GM12878 (cell line): Measurements from ENCODE around the gene TMEM114. TPM values are rescaled to one million over a fixed set of nuclear protein-coding genes. Genes with fewer than 3 reads are reported as not detected.

ENCODE experiments used
- ATAC-seq: fragments of 200-7000 bp; cut with Tn5 transposase; 3 replicates; pipeline ENCODE4 v1.9.1; 2020; ENCODE audit warnings: mild to moderate bottlenecking, moderate library complexity
- BruUV-seq: library from RNA; stranded (reverse); fragments of 400-500 nt; replicated peaks from 2 replicates; lab custom pipeline; 2021; lab: Mats Ljungman, UMichigan
- CTCF ChIA-PET: fragments of 300-600 bp; sonication (Branson Sonifier 250); formaldehyde crosslinking; extraction: SDS; loops from one replicate; lab custom pipeline; 2021; ENCODE audit warnings: inconsistent platforms; lab: Yijun Ruan, JAX
- POLR2A ChIA-PET: fragments of 350-600 bp; formaldehyde crosslinking; extraction: SDS; loops from one replicate; lab custom pipeline; 2021; ENCODE audit warnings: inconsistent platforms; lab: Charles Lee
- RAD21 ChIA-PET: fragments of 300-600 bp; sonication (Branson Sonifier 250); formaldehyde crosslinking; loops from one replicate; lab custom pipeline; 2023; ENCODE audit warnings: antibody characterized with exemption; ENCODE audit not compliant: unreplicated experiment; lab: Charles Lee
- SMC1A ChIA-PET: fragments of 300-600 bp; sonication (Branson Sonifier 250); formaldehyde crosslinking; loops from one replicate; lab custom pipeline; 2023; ENCODE audit not compliant: unreplicated experiment, uncharacterized antibody; lab: Charles Lee
- DNase-seq: peaks from one replicate; pipeline ENCODE4 v3.0.0-alpha.2; 2011; ENCODE audit warnings: low read depth, low spot score
- FAIRE-seq: peaks from 3 replicates; lab custom pipeline; 2011; peaks lifted over from hg19 to GRCh38; lab: Jason Lieb, UNC
- H2AFZ ChIP-seq: 2 replicates; pipeline ENCODE4 v1.6.0; 2011; ENCODE audit warnings: low read depth, low read length, control low read depth; ENCODE audit not compliant: control insufficient read depth
- H3K27ac ChIP-seq: 2 replicates; pipeline ENCODE4 v1.5.1; 2011; ENCODE audit warnings: control low read depth; ENCODE audit not compliant: control insufficient read depth, insufficient read depth
- H3K27me3 ChIP-seq, 2 experiments: replicated peaks in 1 of 2; 2 replicates each; pipeline versions ENCODE4 v1.6.0 to v1.6.1; 2011; ENCODE audit warnings: low read length in 1 of 2; ENCODE audit not compliant: control insufficient read depth in 2 of 2, insufficient read depth in 2 of 2
- H3K36me3 ChIP-seq, 2 experiments: 2 replicates each; pipeline ENCODE4 v1.5.1; 2011; ENCODE audit warnings: low read length in 1 of 2; ENCODE audit not compliant: control insufficient read depth in 2 of 2, insufficient read depth in 2 of 2
- H3K4me1 ChIP-seq: 2 replicates; pipeline ENCODE4 v1.6.1; 2011; ENCODE audit warnings: mild to moderate bottlenecking, low read length, moderate library complexity, mixed read lengths; ENCODE audit not compliant: control insufficient read depth, insufficient read depth
- H3K4me2 ChIP-seq: 2 replicates; pipeline ENCODE4 v1.6.0; 2011; ENCODE audit warnings: control low read depth; ENCODE audit not compliant: control insufficient read depth, insufficient read depth
- H3K4me3 ChIP-seq: fragments of 200-600 bp; sonication (generic); 2 replicates; pipeline ENCODE4 v1.5.1; 2016
- H3K79me2 ChIP-seq: 2 replicates; pipeline ENCODE4 v1.6.0; 2011; ENCODE audit warnings: low read length; ENCODE audit not compliant: control insufficient read depth, insufficient read depth
- H3K9ac ChIP-seq: 2 replicates; pipeline ENCODE4 v1.8.0; 2011; ENCODE audit warnings: low read length, control low read depth, mixed read lengths; ENCODE audit not compliant: control insufficient read depth, insufficient read depth
- H3K9me3 ChIP-seq: replicated peaks from 3 replicates; pipeline ENCODE4 v1.5.1; 2011; ENCODE audit warnings: mild to moderate bottlenecking, low read length; ENCODE audit not compliant: control insufficient read depth, insufficient read depth
- H4K20me1 ChIP-seq: 2 replicates; pipeline ENCODE4 v1.6.0; 2011; ENCODE audit not compliant: control insufficient read depth, insufficient read depth
- ASH2L ChIP-seq: fragments of 300-600, 200-600 bp; sonication (generic); IDR thresholded peaks from 2 replicates; pipeline ENCODE4 v1.6.1; 2017; ENCODE audit warnings: low read depth, mild to moderate bottlenecking, borderline replicate concordance
- ATF3 ChIP-seq: IDR thresholded peaks from 2 replicates; pipeline ENCODE4 v1.6.1; 2011; ENCODE audit warnings: low read depth, mild to moderate bottlenecking, low read length, moderate library complexity, borderline replicate concordance; ENCODE audit errors: extremely low read depth
- BACH1 ChIP-seq: fragments of 450-650 bp; IDR thresholded peaks from 2 replicates; pipeline ENCODE4 v1.6.1; 2017; ENCODE audit warnings: mild to moderate bottlenecking, borderline replicate concordance
- ESRRA ChIP-seq: IDR thresholded peaks from 2 replicates; pipeline ENCODE4 v1.6.1; 2012; ENCODE audit warnings: mild to moderate bottlenecking, low read length, improper control_type of control experiment
- FOXM1 ChIP-seq: IDR thresholded peaks from 2 replicates; pipeline ENCODE4 v1.6.1; 2012; ENCODE audit warnings: low read depth, mild to moderate bottlenecking, inconsistent platforms, low read length, moderate library complexity
- GABPA ChIP-seq: IDR thresholded peaks from 2 replicates; pipeline ENCODE4 v1.6.1; 2014; ENCODE audit warnings: antibody characterized with exemption, low read depth, mild to moderate bottlenecking, inconsistent platforms
- IKZF2 ChIP-seq, 2 experiments: fragments of 450-650 bp; IDR thresholded peaks; 2 replicates each; pipeline ENCODE4 v1.6.1; 2017; ENCODE audit warnings: mild to moderate bottlenecking in 2 of 2, moderate library complexity in 2 of 2
- KLF5 ChIP-seq: fragments of 450-650 bp; IDR thresholded peaks from 2 replicates; pipeline ENCODE4 v1.6.1; 2014; ENCODE audit warnings: mild to moderate bottlenecking; ENCODE audit not compliant: partially characterized antibody
- LARP7 ChIP-seq: fragments of 450-650 bp; IDR thresholded peaks from 2 replicates; pipeline ENCODE4 v1.6.1; 2017; ENCODE audit warnings: mild to moderate bottlenecking
- NFIC ChIP-seq: IDR thresholded peaks from 2 replicates; pipeline ENCODE4 v1.6.1; 2012; ENCODE audit warnings: low read depth, mild to moderate bottlenecking, inconsistent platforms, low read length, moderate library complexity
- POLR2A ChIP-seq: IDR thresholded peaks from 2 replicates; pipeline ENCODE4 v1.6.1; 2011; ENCODE audit warnings: low read depth, mild to moderate bottlenecking, low read length
- SMAD5 ChIP-seq: IDR thresholded peaks from 2 replicates; pipeline ENCODE4 v1.6.1; 2016; ENCODE audit warnings: antibody characterized with exemption, low read depth
- SRF ChIP-seq, 2 experiments: IDR thresholded peaks; 2 replicates each; pipeline ENCODE4 v1.6.1; 2011; ENCODE audit warnings: low read depth in 2 of 2, low read length in 2 of 2, mild to moderate bottlenecking in 1 of 2, moderate library complexity in 1 of 2
- ZNF592 ChIP-seq: fragments of 450-650 bp; IDR thresholded peaks from 2 replicates; pipeline ENCODE4 v1.6.1; 2017; ENCODE audit warnings: mild to moderate bottlenecking, moderate library complexity
- ZNF687 ChIP-seq: fragments of 450-650 bp; IDR thresholded peaks from 2 replicates; pipeline ENCODE4 v1.6.1; 2017; ENCODE audit warnings: mild to moderate bottlenecking, moderate library complexity
- WGBS: methylation state at CpG from one replicate; pipeline ENCODE4 v1.1.6; 2016; ENCODE audit warnings: low lambda C conversion rate; ENCODE audit not compliant: insufficient replicate concordance, insufficient coverage; ENCODE audit errors: missing lambda C conversion rate; 5-methylcytosine and 5-hydroxymethylcytosine counted together
- in situ Hi-C: fragments of 300-500 bp; cut with MboI; formaldehyde crosslinking; loops from 9 replicates; pipeline ENCODE4 v1.14.3; 2018; ENCODE audit warnings: mixed read lengths
- intact Hi-C: fragments of 100-400 bp; cut with micrococcal nuclease; formaldehyde crosslinking; loops from one replicate; pipeline ENCODE4 v1.14.2; 2022; ENCODE audit not compliant: unreplicated experiment
- polyA plus RNA-seq, 11 experiments: library from polyadenylated mRNA; depleted of rRNA in 4 of 11; unstranded in 6 of 11; stranded (reverse) in 5 of 11; fragments of >200 nt; fragmentation: Nextera tagmentation in 4 of 11; fragmentation: Illumina TruSeq in 1 of 11; extraction: Ambion mirVana in 4 of 11; extraction: Trizol in 1 of 11; gene quantifications; 1 replicate in 1 of 11; 2 replicates in 10 of 11; pipeline versions ENCODE4 v1.2.1 to v1.2.3, GENCODE V29; 2011 to 2016; ENCODE audit warnings: inconsistent platforms in 2 of 11, missing spikeins in 2 of 11, low read depth in 1 of 11
- total RNA-seq, 4 experiments: library from RNA; depleted of rRNA in 3 of 4; stranded (reverse); fragments of >200 nt in 3 of 4; fragmentation: Illumina TruSeq in 1 of 4; extraction: Trizol in 1 of 4; gene quantifications; 2 replicates each; pipeline versions ENCODE4 v1.2.1 to v1.2.3, GENCODE V29; 2013 to 2021
- TF ChIP-seq, protein P1 (sequence below): fragments of 450-650 bp; IDR thresholded peaks from 2 replicates; pipeline ENCODE4 v1.6.1; 2017; ENCODE audit warnings: mild to moderate bottlenecking, low read depth, inconsistent platforms; ENCODE audit not compliant: poor library complexity, severe bottlenecking

Gene TMEM114
- total and polyA plus RNA-seq, 10 of the 15 experiments (the other 5 are each of a cell fraction or from before 2014, with no cell fraction given): not detected

- Histone ChIP-seq H3K27me3 (no peaks in the 10 kb centered on the region), H3K36me3 (no peaks in the 10 kb centered on the region), H2AFZ (no peak overlapping the region), H3K9me3 (no peaks in the 10 kb centered on the region), H3K79me2 (no peaks in the 10 kb centered on the region), H3K4me2 (no peak overlapping the region), H3K9ac (no peak overlapping the region), H4K20me1 (no peaks in the 10 kb centered on the region), H3K4me3 (no peak overlapping the region), H3K4me1 (no peaks in the 10 kb centered on the region), H3K27ac (no peak overlapping the region)
- ChIA-PET CTCF (interaction anchor here (0.6 kb wide), 1 partner anchor 1495 kb away, joined by 3 read pairs; no protein-coding TSS in a partner anchor), RAD21 (no interaction called here), SMC1A (no interaction called here), POLR2A (no interaction called here)
- ATAC-seq: no peak
- in situ Hi-C loops (no loop called here), intact Hi-C loops (no loop called here)
- no TSS peak for BruUV-seq
- DNase-seq: no peak
- 42% methylated on average over 7 of the region's 7 CpGs for WGBS
- no peak for FAIRE-seq
- TF ChIP-seq SRF (IDR thresholded peaks at IDR 0.05; ENCODE audit: low read depth in 2 of 2, low read length in 2 of 2) (no peak), IKZF2 (IDR thresholded peaks at IDR 0.05) (no peak), ATF3 (no peak), GABPA (no peak), SMAD5 (no peak), KLF5 (no peak), FOXM1 (no peak), ZNF687 (no peak), LARP7 (no peak), POLR2A (no peak), NFIC (no peak), BACH1 (no peak), ASH2L (no peak), ESRRA (no peak), ZNF592 (no peak)
- TF ChIP-seq, protein P1, sequence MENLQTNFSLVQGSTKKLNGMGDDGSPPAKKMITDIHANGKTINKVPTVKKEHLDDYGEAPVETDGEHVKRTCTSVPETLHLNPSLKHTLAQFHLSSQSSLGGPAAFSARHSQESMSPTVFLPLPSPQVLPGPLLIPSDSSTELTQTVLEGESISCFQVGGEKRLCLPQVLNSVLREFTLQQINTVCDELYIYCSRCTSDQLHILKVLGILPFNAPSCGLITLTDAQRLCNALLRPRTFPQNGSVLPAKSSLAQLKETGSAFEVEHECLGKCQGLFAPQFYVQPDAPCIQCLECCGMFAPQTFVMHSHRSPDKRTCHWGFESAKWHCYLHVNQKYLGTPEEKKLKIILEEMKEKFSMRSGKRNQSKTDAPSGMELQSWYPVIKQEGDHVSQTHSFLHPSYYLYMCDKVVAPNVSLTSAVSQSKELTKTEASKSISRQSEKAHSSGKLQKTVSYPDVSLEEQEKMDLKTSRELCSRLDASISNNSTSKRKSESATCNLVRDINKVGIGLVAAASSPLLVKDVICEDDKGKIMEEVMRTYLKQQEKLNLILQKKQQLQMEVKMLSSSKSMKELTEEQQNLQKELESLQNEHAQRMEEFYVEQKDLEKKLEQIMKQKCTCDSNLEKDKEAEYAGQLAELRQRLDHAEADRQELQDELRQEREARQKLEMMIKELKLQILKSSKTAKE: no peak
Observed at GRCh38 chr16:8522757-8523156, 67.6 kb downstream of the TMEM114 start.
